NCI-H128 (cell line): ENCODE measurements around the gene SORL1.

Source experiments
- DNase-seq: peaks from one replicate; lab custom pipeline; 2025; ENCODE audit not compliant: unreplicated experiment; lab: John Stamatoyannopoulos, UW

SORL1 gene

GRCh38 chr11:121581607-121582006 lies 129.5 kb downstream of the SORL1 start:
- no peak for DNase-seq

GRCh38 chr11:121582296-121582695 lies 130.2 kb downstream of the SORL1 start:
- no peak for DNase-seq

- DNase-seq = no peak
These were observed 131.7 kb downstream of the SORL1 start for GRCh38 chr11:121583825-121584224.

- DNase-seq = no peak
These were observed 134.6 kb downstream of the SORL1 start for GRCh38 chr11:121586750-121587149.

GRCh38 chr11:121587182-121587581 lies 135.1 kb downstream of the SORL1 start:
- DNase-seq = no peak

GRCh38 chr11:121588747-121589146 lies 136.6 kb downstream of the SORL1 start:
- DNase-seq = no peak

- DNase-seq = no peak
These were observed 137.9 kb downstream of the SORL1 start for GRCh38 chr11:121589946-121590537.

GRCh38 chr11:121590772-121591404 lies 138.8 kb downstream of the SORL1 start:
- no peak for DNase-seq

GRCh38 chr11:121591405-121592033 lies 139.4 kb downstream of the SORL1 start:
- DNase-seq = peak; percentile 28

- no peak for DNase-seq
These were observed 140.6 kb downstream of the SORL1 start for GRCh38 chr11:121592708-121593107.

GRCh38 chr11:121595717-121596161 lies 143.6 kb downstream of the SORL1 start:
- no peak for DNase-seq

- DNase-seq = no peak
These were observed 144.4 kb downstream of the SORL1 start for GRCh38 chr11:121596195-121597155.

- no peak for DNase-seq
These were observed 151.2 kb downstream of the SORL1 start for GRCh38 chr11:121603316-121603715.

GRCh38 chr11:121604152-121604551 lies 152.0 kb downstream of the SORL1 start:
- DNase-seq = no peak

- no peak for DNase-seq
These were observed 154.2 kb downstream of the SORL1 start for GRCh38 chr11:121606354-121606753.

- DNase-seq = no peak
These were observed 155.2 kb downstream of the SORL1 start for GRCh38 chr11:121607341-121607740.

- DNase-seq = no peak
These were observed 156.5 kb downstream of the SORL1 start for GRCh38 chr11:121608545-121609098.

GRCh38 chr11:121610706-121611105 lies 158.6 kb downstream of the SORL1 start:
- DNase-seq = no peak

GRCh38 chr11:121611242-121611641 lies 159.1 kb downstream of the SORL1 start:
- DNase-seq = no peak

GRCh38 chr11:121613724-121614123 lies 161.6 kb downstream of the SORL1 start:
- no peak for DNase-seq

- DNase-seq = no peak
These were observed 162.6 kb downstream of the SORL1 start for GRCh38 chr11:121614636-121615240.
